Measurements from ENCODE around the gene HIVEP2.

HIVEP2 gene

GRCh38 chr6:142914937-142915697 is 29.9 kb downstream of the HIVEP2 start:
- DNase-seq: no peak

- no peak for DNase-seq
Observed at GRCh38 chr6:142914369-142914768, 30.6 kb downstream of the HIVEP2 start.

GRCh38 chr6:142913511-142914047 is 31.4 kb downstream of the HIVEP2 start:
- DNase-seq: no peak

- DNase-seq: no peak
Observed at GRCh38 chr6:142913036-142913510, 31.9 kb downstream of the HIVEP2 start.

GRCh38 chr6:142912125-142912524 is 32.9 kb downstream of the HIVEP2 start:
- no peak for DNase-seq

- DNase-seq: no peak
Observed at GRCh38 chr6:142911430-142911829, 33.5 kb downstream of the HIVEP2 start.

- DNase-seq: no peak
Observed at GRCh38 chr6:142909686-142910085, 35.3 kb downstream of the HIVEP2 start.

GRCh38 chr6:142908235-142908634 is 36.7 kb downstream of the HIVEP2 start:
- DNase-seq: no peak

GRCh38 chr6:142907544-142907943 is 37.4 kb downstream of the HIVEP2 start:
- DNase-seq: no peak

- DNase-seq: no peak
Observed at GRCh38 chr6:142906945-142907470, 38.0 kb downstream of the HIVEP2 start.

GRCh38 chr6:142903812-142904211 is 41.2 kb downstream of the HIVEP2 start:
- no peak for DNase-seq

- peak; percentile 49 for DNase-seq
Observed at GRCh38 chr6:142902636-142903053, 42.3 kb downstream of the HIVEP2 start.

GRCh38 chr6:142901611-142902010 is 43.4 kb downstream of the HIVEP2 start:
- DNase-seq: no peak

- peak; percentile 32 for DNase-seq
Observed at GRCh38 chr6:142900227-142900971, 44.6 kb downstream of the HIVEP2 start.

- no peak for DNase-seq
Observed at GRCh38 chr6:142898927-142899895, 45.8 kb downstream of the HIVEP2 start.

GRCh38 chr6:142897659-142898058 is 47.3 kb downstream of the HIVEP2 start:
- DNase-seq: no peak

GRCh38 chr6:142896732-142897131 is 48.2 kb downstream of the HIVEP2 start:
- no peak for DNase-seq

GRCh38 chr6:142893088-142893487 is 51.9 kb downstream of the HIVEP2 start:
- DNase-seq: no peak

GRCh38 chr6:142892254-142893021 is 52.5 kb downstream of the HIVEP2 start:
- no peak for DNase-seq

- no peak for DNase-seq
Observed at GRCh38 chr6:142891454-142891853, 53.5 kb downstream of the HIVEP2 start.

- DNase-seq: no peak
Observed at GRCh38 chr6:142888456-142888855, 56.5 kb downstream of the HIVEP2 start.

- no peak for DNase-seq
Observed at GRCh38 chr6:142887517-142887916, 57.5 kb downstream of the HIVEP2 start.

All from right hindlimb (tissue), 1 donor.